ENCODE measurements around the gene ADAM12.

ADAM12 gene

GRCh38 chr10:126015413-126015812, 372.9 kb downstream of the ADAM12 start:
- DNase-seq (ENCODE audit: low read depth in 3 of 3), result no peak

- DNase-seq (ENCODE audit: low read depth in 3 of 3), result no peak
Observed at GRCh38 chr10:126014309-126014708, 374.0 kb downstream of the ADAM12 start.

- DNase-seq (ENCODE audit: low read depth in 3 of 3), result no peak
Observed at GRCh38 chr10:126013489-126014281, 374.6 kb downstream of the ADAM12 start.

- DNase-seq (ENCODE audit: low read depth in 3 of 3), result no peak
Observed at GRCh38 chr10:126012485-126012884, 375.8 kb downstream of the ADAM12 start.

GRCh38 chr10:126011995-126012394, 376.3 kb downstream of the ADAM12 start:
- DNase-seq (ENCODE audit: low read depth in 3 of 3), result no peak

- DNase-seq (ENCODE audit: low read depth in 3 of 3), result no peak
Observed at GRCh38 chr10:126009650-126010049, 378.6 kb downstream of the ADAM12 start.

GRCh38 chr10:126006906-126007305, 381.4 kb downstream of the ADAM12 start:
- DNase-seq (ENCODE audit: low read depth in 3 of 3), result no peak

- DNase-seq (ENCODE audit: low read depth in 3 of 3), result no peak
Observed at GRCh38 chr10:126006264-126006663, 382.0 kb downstream of the ADAM12 start.

GRCh38 chr10:126004752-126005151, 383.5 kb downstream of the ADAM12 start:
- no peak for DNase-seq (ENCODE audit: low read depth in 3 of 3)

- no peak for DNase-seq (ENCODE audit: low read depth in 3 of 3)
Observed at GRCh38 chr10:126001576-126001975, 386.7 kb downstream of the ADAM12 start.

- no peak for DNase-seq (ENCODE audit: low read depth in 3 of 3)
Observed at GRCh38 chr10:125999694-126000093, 388.6 kb downstream of the ADAM12 start.

GRCh38 chr10:125997586-125997985, 390.7 kb downstream of the ADAM12 start:
- no peak for DNase-seq (ENCODE audit: low read depth in 3 of 3)

- no peak for DNase-seq (ENCODE audit: low read depth in 3 of 3)
Observed at GRCh38 chr10:125995726-125996304, 392.5 kb downstream of the ADAM12 start.

- no peak for DNase-seq (ENCODE audit: low read depth in 3 of 3)
Observed at GRCh38 chr10:125994601-125995000, 393.7 kb downstream of the ADAM12 start.

- DNase-seq (ENCODE audit: low read depth in 3 of 3), result no peak
Observed at GRCh38 chr10:125992254-125992653, 396.0 kb downstream of the ADAM12 start.

- no peak for DNase-seq (ENCODE audit: low read depth in 3 of 3)
Observed at GRCh38 chr10:125991392-125991791, 396.9 kb downstream of the ADAM12 start.

- no peak for DNase-seq (ENCODE audit: low read depth in 3 of 3)
Observed at GRCh38 chr10:125990974-125991373, 397.3 kb downstream of the ADAM12 start.

GRCh38 chr10:125989791-125990190, 398.5 kb downstream of the ADAM12 start:
- no peak for DNase-seq (ENCODE audit: low read depth in 3 of 3)

GRCh38 chr10:125985557-125986240, 402.6 kb downstream of the ADAM12 start:
- no peak for DNase-seq (ENCODE audit: low read depth in 3 of 3)

GRCh38 chr10:125984865-125985495, 403.3 kb downstream of the ADAM12 start:
- DNase-seq (ENCODE audit: low read depth in 3 of 3), result no peak

- DNase-seq (ENCODE audit: low read depth in 3 of 3), result no peak
Observed at GRCh38 chr10:125984346-125984745, 403.9 kb downstream of the ADAM12 start.

GRCh38 chr10:125983656-125984055, 404.6 kb downstream of the ADAM12 start:
- DNase-seq (ENCODE audit: low read depth in 3 of 3), result no peak
